HG02571 (cell line): ENCODE measurements around the gene CDK14.
A peak's percentile ranks its signal among the peaks of the same experiment; 100 is the strongest.

Experiments used
- ATAC-seq: cut with Tn5 transposase; IDR thresholded peaks from one replicate; pipeline ENCODE4 v1.9.1; 2021; ENCODE audit warnings: mild to moderate bottlenecking, moderate library complexity; ENCODE audit not compliant: unreplicated experiment

Gene CDK14

DNA sequence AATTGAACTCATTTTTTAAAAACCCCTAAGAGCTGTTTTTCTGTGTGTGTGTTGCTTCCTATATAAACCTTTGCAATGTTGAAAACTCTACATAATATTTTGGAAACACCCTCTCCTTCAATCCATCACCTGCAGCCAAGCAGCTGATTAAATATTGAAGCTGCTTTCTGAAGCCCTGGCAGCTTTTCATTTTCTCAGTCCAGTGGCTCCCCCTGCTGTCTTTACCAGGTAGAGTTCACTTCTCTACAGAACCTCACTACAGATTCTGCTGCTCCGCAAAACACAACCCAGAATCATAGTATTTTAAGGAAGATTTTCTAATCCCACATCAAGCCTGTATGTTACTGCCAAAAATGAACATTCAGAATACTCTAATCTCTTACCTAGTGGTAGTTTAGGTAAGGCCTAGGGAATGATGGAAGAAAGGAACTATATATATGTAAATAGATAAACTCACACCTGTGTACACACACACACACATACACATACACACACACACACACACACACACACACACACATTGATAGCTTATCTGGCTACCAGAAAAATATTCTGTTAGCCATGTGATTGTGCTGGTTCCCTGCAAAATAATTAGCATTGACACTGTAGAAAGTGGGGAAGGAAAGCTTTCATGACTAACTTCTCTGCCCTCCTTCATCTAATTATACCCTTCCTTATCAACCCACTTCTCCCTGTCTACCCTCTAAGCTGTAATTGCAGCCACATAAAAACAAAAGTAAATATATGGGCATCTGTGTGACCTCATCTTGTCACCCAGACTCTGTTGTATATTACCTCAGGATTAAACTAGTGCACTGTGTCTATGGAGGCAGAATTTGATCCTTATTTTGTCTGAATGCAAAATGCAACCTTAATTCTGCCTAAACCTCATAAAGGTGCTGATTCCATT, 438.6 kb downstream of the CDK14 start:
- ATAC-seq, result no peak

DNA sequence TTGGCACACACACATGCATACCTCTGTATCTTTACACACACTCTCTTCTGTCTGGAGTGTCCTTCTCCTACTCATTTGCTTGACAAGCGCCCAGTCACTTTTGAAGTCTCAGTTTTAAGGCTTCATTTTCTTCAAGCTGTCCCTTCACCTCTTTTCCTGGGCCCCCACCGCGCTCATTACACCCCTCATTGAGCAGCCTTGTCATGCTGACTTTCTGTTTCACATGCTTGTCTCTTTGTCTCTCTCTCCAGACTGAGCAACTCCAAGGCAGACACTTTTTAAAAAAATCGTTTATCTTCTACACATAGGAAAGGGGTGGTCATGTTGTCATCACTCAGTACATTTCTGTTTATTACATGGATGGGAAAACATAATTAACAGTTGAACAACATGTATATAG, 442.9 kb downstream of the CDK14 start:
- ATAC-seq, result peak; percentile 86

DNA sequence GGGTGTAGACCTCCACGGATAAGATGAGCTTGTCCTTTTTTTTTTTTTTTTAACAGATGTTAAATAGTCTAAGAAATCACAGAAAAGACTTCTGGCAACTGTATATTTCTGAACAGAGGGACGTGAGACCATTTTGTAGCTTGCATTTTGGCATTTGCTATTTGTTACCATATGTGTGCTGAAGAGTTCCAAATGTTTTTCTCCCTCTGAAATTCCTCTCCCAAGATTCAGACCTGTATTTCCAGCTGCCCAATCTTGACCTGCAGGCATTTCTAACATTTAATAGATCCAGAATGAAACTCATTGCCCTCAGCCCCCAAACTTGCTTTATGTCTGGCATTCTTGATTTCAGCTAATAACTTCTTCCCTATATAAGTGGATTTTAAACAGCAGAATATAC, 445.0 kb downstream of the CDK14 start:
- no peak for ATAC-seq

DNA sequence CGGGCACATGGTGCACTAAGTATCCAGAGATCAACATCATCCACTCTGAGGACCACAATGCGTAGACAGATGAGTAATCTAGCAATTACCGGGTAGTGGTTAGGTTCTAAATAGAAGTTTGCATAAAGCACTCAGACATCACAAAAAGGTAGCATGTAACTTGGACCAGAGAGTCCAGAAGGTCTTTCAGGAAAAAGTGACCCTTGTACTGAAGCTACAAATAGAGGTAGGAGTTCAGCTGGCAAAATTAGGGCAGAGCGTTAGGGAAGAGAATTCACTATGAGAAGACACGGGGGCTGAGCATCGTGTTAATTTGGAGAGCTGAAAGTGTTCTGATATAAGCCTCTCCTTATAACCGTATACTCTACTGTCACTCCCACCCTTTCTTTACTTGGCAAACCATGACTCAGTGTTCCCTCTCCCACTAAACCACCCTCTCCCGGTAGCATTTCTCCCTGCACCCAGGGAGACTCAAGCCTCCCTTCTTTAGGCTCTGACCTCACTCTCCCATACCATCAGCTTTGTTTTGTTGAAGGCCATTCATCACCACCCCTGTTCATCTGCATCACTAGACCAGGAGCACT, 445.9 kb downstream of the CDK14 start:
- ATAC-seq, result no peak

DNA sequence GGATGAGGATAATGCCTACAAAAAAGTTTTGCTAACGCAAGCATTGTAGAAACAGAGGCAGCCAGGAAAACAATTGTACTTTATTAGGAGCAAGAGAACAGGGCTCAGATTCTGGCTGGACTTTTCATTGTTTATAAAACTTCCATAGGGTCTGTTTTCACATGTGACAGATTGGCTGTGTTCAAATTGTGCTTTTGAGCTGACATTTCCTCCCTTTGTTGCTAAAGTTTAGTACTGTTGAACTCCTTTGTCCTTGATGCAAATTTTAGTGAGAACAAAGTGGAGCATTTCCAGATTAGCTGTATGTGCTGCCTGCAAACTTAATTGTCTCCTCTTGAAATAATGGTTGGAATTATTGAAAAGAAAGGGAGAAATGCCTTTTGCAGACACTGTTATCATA, 447.1 kb downstream of the CDK14 start:
- no peak for ATAC-seq

DNA sequence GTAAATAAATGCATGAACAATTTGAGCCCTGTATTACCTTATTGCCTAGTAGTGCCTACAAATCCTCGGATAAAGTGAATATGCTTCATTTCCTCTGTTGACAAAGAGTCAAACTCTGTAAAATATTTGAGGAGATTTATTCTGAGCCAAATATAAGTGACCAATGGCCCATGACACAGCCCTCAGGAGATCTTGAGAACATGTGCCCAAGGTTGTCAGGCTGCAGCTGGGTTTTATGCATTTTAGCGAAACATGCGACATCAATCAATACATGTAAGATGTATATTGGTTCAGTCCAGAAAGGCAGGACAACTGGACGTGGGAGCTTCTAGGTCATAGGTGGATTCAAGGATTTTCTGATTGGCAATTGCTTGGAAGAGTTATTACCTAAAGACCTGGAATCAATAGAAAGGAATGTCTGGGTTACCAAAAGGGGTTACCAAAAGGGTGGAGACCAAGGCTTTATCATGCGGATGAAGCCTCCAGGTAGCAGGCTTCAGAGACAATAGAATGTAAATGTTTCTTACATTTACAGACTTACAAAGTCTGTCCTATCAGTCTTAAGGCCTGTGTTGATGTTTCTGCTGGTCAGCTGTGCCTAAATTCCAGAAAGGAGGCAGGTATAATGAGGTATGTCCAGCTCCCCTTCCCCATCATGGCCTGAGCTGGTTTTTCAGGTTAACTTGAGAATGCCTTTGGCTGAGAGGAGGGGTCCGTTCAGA, 448.0 kb downstream of the CDK14 start:
- ATAC-seq, result no peak

DNA sequence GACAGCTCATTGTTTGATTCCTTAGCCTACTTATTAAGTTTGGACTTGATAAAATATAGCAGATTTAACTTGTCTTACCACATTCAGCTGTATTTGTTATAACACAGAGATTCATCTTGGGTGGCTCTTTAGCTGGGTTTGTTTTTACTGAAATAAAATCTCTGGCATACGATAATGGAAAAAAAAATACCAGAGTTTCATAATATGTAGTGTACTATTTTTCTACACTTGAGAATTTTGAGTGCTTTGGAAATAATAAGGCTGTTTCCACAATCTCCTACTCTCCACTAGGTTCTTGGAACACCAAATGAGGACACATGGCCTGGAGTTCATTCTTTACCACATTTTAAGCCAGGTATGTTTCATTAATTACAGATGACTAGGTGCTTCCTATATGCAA, 449.5 kb downstream of the CDK14 start:
- ATAC-seq, result no peak

DNA sequence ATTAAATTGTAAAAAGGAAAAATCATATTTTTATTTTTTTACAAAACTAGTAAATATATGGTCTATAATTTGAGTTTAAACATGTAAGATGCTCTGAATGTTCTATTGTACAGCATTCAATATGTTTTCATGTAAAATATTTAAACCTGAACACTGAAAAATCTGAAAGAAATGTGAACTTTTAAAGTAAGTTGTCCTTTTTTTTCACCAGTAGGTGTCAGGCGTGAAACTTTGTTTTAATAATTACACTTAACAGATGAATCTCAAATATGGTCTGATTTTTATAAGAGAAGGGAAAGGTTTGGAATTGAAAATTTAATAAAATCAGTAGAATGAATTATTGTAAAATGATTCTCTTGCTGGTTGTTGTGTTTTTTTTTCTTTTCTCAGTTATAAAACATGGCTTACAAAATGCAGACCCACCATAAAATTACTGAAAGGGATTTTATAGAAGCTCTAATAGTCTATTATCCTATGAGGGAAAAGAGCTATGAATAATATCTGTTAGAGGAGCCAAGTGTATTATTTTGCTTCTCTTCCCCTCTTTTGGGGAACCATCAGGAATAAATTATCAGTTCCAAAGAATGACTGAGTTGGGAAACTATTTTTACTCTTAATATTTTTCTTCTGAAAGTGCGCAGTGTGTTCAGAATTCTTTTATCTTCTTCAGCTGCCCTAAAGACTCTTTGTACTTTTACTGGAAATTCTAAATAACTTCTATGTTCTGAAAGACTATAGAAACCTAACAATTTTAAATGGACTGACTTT, 450.4 kb downstream of the CDK14 start:
- no peak for ATAC-seq

DNA sequence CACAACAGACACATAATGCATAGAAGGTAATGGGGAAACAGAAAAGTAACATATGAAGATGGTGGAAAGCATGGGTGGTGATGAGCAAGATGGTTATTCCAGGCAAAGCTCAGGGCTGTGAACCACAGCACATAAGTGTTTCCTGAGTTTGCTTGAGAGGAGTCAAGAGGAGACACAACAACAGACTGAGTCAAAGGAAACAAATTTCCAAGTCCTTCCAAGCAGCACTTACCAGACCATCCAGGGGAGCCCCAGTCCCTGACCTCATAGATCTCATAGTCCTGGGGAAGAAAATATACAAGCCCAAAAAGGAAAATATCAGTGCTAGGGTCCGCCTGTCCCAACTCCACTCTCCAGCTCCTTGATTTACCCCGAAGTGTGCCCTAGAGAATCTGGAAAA, 451.5 kb downstream of the CDK14 start:
- no peak for ATAC-seq

DNA sequence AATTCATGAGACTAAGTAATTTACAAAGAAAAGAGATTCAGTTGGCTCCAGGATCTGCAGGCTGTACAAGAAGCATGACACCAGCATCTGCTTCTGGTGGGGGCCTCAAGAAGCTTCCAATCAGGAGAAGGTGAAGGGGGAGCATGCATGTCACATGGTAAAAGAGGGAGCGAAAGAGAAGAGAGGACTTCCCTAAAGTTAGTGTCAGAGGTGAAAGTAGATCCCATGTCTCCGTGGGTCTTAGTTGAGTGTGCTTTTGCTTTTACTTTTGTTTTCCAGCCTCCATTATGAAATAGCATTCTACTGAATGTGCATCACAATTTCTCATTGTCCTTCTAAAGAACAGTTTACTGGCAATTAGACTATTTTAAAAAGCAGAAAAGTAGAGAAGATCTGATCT, 454.6 kb downstream of the CDK14 start:
- peak; percentile 92 for ATAC-seq

DNA sequence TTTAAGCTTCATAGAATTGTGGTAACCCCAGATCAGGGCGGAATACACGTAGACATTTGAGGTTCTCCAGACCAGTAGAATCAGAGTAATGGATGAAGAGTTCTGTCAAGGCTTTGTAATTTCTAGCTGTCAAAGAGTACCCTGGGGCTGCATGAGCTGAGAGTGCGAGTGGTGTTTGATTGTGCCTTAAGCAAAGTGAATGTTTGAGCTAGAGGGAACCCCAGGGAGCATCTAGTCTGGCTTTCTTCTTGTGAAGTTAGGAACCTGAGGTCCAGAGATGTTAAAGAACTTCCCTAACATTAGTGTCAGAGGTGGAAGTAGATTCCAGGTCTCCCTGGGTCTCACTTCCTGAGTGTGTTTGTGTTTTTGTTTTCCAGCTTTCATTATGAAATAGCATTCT, 455.8 kb downstream of the CDK14 start:
- no peak for ATAC-seq

DNA sequence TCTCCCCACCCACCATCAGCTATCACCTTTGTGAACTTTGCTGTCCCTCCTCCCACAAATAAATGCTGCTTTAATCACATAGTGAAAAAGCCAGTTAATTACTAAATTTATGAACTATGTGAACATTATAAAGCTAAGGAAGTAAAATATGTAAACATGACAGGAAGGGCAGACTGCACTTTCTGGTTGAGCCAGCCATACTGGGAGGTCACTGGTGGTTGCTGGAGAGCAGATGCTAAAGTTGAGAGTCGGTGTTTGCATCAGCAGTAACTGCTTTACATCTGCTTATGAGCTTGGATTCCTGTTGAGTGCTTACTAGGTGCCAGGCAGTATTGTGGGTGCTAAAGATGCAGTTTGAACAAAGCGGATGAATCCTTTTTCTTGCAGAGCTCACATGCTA, 458.3 kb downstream of the CDK14 start:
- ATAC-seq, result no peak

DNA sequence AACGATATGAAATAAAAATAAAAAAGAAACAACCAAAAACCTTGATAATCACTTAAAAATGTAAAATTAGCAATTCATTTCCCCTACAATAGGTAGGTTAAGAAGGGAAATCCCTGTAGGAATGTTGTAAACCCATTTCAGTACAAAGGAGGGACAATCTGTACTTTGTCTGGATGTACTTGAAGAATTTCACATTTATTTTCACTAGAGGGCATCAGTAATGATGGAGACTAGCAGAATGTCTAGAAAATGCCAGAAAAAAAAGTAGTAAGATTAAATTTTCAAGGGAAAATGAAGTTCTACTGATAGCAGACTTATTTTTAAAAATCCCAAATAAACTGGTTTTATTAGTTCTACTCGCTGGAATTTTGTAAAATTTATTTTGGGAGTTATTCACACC, 459.1 kb downstream of the CDK14 start:
- ATAC-seq, result no peak

DNA sequence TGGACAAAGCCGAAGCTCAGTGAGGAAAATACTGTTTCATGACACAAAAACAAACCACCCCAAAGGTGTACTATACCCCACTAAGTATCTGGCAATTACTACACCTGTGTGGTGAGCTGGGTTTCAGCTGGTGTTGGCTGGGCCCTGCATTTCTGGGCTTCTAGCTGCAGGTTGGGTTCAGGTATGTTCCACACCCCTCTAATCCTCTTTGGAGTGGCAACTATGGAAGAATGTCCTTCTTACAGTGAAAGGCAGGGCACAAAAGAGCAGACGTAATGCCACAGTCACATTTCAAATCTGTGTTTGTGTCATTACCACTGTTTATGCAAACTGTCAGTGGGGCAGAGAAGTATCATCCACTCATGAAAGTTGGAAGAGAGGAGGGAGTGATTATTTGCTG, 466.6 kb downstream of the CDK14 start:
- no peak for ATAC-seq

DNA sequence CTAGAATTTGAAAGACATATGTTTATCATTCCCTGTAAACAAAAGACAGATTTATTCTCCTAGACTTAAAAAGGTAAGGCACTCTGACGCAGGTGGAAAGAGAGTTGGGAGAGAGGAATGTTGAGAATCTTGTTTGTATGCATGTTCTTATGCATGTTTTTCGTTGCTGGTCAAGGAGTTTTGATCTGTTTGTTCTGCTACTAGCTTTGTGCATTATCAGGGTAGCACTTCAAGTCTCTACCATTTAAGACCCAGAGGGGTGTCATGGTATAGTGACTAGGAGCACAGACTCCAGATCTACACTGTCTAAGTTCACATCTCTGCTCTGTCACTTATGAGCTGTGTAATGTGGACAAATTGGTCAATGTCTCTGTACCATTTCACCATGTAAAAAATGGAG, 467.9 kb downstream of the CDK14 start:
- ATAC-seq, result no peak

DNA sequence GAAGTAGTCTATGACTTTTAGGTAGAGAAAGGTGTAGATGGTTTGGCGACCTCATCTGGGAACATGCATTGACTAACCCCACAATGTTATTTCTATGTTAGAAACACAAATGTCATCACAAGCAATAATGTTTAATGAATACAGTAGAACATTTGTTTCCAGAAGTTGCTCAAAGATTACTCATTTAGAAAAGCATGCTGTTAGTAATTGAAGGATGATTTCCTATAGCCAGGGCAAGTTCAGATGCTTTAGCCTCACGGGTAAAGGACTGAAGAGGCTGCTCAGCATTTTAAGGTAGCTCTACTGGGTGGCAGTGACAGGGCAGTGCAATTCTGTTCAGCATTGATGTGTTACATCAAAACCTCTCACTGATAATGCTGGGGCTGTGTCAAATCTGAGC, 468.8 kb downstream of the CDK14 start:
- no peak for ATAC-seq

DNA sequence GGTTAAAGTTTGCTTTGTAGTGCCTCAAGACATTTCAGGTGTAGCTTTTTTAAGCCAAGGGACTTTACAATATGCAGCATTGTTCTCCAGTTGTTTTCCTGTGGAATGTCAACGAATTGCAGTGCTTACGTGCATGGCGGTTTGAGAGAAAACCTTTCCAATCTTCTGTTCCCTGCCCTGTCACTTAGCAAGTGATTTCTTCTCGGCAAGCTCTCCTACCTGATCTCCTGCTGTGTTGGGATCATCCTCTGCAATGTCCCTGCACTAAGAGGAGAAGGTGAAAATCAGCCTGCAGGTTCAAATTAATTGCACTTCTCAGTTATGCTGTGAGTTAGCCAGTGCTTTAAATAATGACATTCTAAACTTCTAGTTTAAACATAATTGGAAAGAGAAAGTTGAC, 470.5 kb downstream of the CDK14 start:
- ATAC-seq, result no peak

DNA sequence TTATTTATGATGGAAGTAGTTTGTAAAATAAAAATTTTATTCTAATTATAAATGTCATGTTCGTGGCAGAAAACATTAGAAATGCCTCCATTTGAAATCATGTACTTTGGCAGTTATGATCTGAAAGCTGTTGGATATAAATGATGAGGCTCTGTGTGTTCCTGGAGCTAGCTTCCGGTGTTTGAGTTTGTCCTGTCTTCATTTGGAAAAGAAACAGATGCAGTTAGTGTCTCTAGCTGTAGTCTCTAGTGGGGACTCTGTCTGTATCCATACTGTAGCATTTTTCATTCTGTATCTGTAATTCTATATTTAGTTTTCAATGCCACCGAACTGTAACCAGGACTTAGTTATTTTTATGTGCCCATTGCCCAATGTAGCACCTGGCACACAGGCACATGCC, 471.1 kb downstream of the CDK14 start:
- no peak for ATAC-seq

DNA sequence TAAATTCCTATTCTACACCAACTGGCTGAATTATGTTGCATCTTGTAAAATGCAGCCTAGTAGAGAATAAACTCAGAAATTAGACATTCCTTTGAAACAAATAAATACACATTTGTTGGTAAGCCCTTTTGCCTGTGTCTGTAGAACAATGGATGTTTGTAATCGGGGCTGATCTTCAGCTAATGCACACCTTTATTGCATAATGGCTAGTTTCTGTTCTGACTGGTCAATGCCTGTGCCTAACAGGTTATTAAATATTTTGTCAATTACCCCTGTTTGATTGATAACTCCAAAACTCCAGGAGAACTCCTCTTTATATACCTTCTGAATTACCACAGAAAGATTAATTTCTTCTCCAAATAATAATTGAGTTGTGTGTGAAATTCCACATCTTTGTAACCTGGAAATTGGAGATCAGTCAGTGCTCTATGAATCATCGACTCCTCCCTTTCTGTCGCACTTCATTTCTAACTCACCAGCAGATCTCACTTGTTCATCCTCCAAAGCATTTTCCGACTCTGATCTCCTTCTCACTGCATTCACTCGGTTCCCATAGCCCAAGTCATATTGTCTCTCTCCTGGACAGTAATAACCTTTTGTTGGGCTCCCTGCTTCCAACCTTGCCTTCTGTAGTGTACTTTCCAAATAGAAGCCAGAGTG, 472.1 kb downstream of the CDK14 start:
- ATAC-seq, result no peak

DNA sequence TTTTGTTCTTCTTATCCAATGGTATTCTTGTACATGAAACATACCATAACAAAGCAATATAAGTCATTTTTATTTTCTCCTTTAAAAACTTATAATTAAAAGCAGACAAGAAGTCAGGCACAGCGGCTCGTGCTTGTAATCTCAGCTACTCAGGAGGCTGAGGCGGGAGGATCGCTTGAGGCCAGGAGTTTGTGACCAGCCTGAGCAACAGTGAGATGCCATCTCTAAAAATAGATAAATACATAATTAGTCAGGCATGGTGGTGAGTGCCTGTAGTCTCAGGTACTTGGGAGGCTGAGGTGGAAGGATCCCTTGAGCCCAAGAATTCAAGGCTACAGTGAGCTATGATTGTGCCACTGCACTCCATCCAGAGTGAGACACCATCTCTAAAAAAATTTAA, 473.0 kb downstream of the CDK14 start:
- no peak for ATAC-seq

DNA sequence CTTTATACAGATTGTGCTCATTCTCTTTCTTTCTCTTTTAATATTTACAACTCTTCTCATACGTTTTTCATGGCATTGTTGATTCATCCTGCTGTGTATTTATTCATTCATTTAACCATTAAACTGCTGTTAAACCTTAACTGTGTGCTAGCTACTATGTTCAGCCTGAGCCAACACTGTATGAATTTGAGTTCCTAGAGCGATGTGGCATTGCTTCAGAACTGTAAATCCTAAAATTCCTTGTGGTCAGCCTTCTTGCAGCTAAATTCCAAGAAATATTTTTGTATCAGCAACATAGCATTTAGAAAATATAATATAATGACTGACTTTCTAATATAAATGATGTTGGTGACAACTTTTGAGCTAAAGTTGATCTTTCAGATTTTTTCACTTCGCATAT, 483.4 kb downstream of the CDK14 start:
- ATAC-seq, result no peak
